ES-I3 (cell line): Measurements from ENCODE around the gene BTBD9.

Source experiments
- H3K36me3 ChIP-seq: 2 replicates; pipeline ENCODE4 v1.6.1; 2013; ENCODE audit warnings: mild to moderate bottlenecking, low read length, control low read depth, moderate library complexity; ENCODE audit not compliant: insufficient read depth
- H3K4me1 ChIP-seq: 2 replicates; pipeline ENCODE4 v1.6.1; 2013; ENCODE audit warnings: mild to moderate bottlenecking, control low read depth, low read length; ENCODE audit not compliant: insufficient read depth
- H3K9ac ChIP-seq: 2 replicates; pipeline ENCODE4 v1.6.1; 2013; ENCODE audit warnings: low read depth, mild to moderate bottlenecking, low read length, moderate library complexity
- H3K9me3 ChIP-seq: 2 replicates; pipeline ENCODE4 v1.6.1; 2013; ENCODE audit warnings: mild to moderate bottlenecking, low read length, moderate library complexity; ENCODE audit not compliant: control insufficient read depth, insufficient read depth

BTBD9 gene

GRCh38 chr6:38542031-38542430 is 97.7 kb downstream of the BTBD9 start:
- Histone ChIP-seq H3K9me3 (no peaks in the 10 kb centered on the region), H3K4me1 (no peaks in the 10 kb centered on the region), H3K9ac (no peak overlapping the region), H3K36me3 (no peaks in the 10 kb centered on the region)

- Histone ChIP-seq H3K36me3 (no peaks in the 10 kb centered on the region), H3K4me1 (no peaks in the 10 kb centered on the region), H3K9me3 (peaks cover 4% of the 10 kb centered on the region), H3K9ac (no peak overlapping the region)
Observed at GRCh38 chr6:38533064-38533463, 106.7 kb downstream of the BTBD9 start.

- no peaks in the 10 kb centered on the region for H3K36me3 ChIP-seq
- no peaks in the 10 kb centered on the region for H3K4me1 ChIP-seq
- no peak overlapping the region for H3K9ac ChIP-seq
- peaks cover 4% of the 10 kb centered on the region for H3K9me3 ChIP-seq
Observed at GRCh38 chr6:38531134-38531533, 108.6 kb downstream of the BTBD9 start.

GRCh38 chr6:38528196-38528965 is 111.3 kb downstream of the BTBD9 start:
- no peaks in the 10 kb centered on the region for H3K4me1 ChIP-seq
- no peaks in the 10 kb centered on the region for H3K36me3 ChIP-seq
- H3K9ac ChIP-seq, result no peak overlapping the region
- peaks cover 4% of the 10 kb centered on the region for H3K9me3 ChIP-seq

- Histone ChIP-seq H3K4me1 (no peaks in the 10 kb centered on the region), H3K9ac (no peak overlapping the region), H3K9me3 (peaks cover 4% of the 10 kb centered on the region), H3K36me3 (no peaks in the 10 kb centered on the region)
Observed at GRCh38 chr6:38527371-38527770, 112.4 kb downstream of the BTBD9 start.

GRCh38 chr6:38525888-38526287 is 113.8 kb downstream of the BTBD9 start:
- Histone ChIP-seq H3K36me3 (no peaks in the 10 kb centered on the region), H3K9ac (no peak overlapping the region), H3K4me1 (no peaks in the 10 kb centered on the region), H3K9me3 (peaks cover 4% of the 10 kb centered on the region)

GRCh38 chr6:38524436-38525145 is 115.1 kb downstream of the BTBD9 start:
- H3K4me1 ChIP-seq, result no peaks in the 10 kb centered on the region
- H3K9me3 ChIP-seq, result no peaks in the 10 kb centered on the region; the same call in 1 of the 2 replicates
- no peaks in the 10 kb centered on the region for H3K36me3 ChIP-seq
- no peak overlapping the region for H3K9ac ChIP-seq

- Histone ChIP-seq H3K9ac (no peak overlapping the region), H3K36me3 (no peaks in the 10 kb centered on the region), H3K9me3 (no peaks in the 10 kb centered on the region), H3K4me1 (no peaks in the 10 kb centered on the region)
Observed at GRCh38 chr6:38522322-38522721, 117.4 kb downstream of the BTBD9 start.

- Histone ChIP-seq H3K9me3 (no peaks in the 10 kb centered on the region), H3K36me3 (no peaks in the 10 kb centered on the region), H3K9ac (no peak overlapping the region), H3K4me1 (no peaks in the 10 kb centered on the region)
Observed at GRCh38 chr6:38518511-38519304, 121.0 kb downstream of the BTBD9 start.

- no peak overlapping the region for H3K9ac ChIP-seq
- no peaks in the 10 kb centered on the region for H3K36me3 ChIP-seq
- no peaks in the 10 kb centered on the region for H3K9me3 ChIP-seq
- no peaks in the 10 kb centered on the region for H3K4me1 ChIP-seq
Observed at GRCh38 chr6:38517005-38517404, 122.7 kb downstream of the BTBD9 start.

- H3K36me3 ChIP-seq, result no peaks in the 10 kb centered on the region
- H3K9me3 ChIP-seq, result no peaks in the 10 kb centered on the region
- peaks cover 9% of the 10 kb centered on the region for H3K4me1 ChIP-seq
- H3K9ac ChIP-seq, result no peak overlapping the region
Observed at GRCh38 chr6:38514399-38514798, 125.3 kb downstream of the BTBD9 start.

GRCh38 chr6:38512211-38512610 is 127.5 kb downstream of the BTBD9 start:
- no peaks in the 10 kb centered on the region for H3K36me3 ChIP-seq
- no peak overlapping the region for H3K9ac ChIP-seq
- no peaks in the 10 kb centered on the region for H3K9me3 ChIP-seq
- H3K4me1 ChIP-seq, result peaks cover 18% of the 10 kb centered on the region

- H3K36me3 ChIP-seq, result no peaks in the 10 kb centered on the region
- no peaks in the 10 kb centered on the region for H3K9me3 ChIP-seq
- H3K4me1 ChIP-seq, result peaks cover 18% of the 10 kb centered on the region
Observed at GRCh38 chr6:38510205-38510604, 129.5 kb downstream of the BTBD9 start.

GRCh38 chr6:38509713-38510112 is 130.0 kb downstream of the BTBD9 start:
- Histone ChIP-seq H3K36me3 (no peaks in the 10 kb centered on the region), H3K9me3 (no peaks in the 10 kb centered on the region), H3K4me1 (peaks cover 18% of the 10 kb centered on the region), H3K9ac (no peak overlapping the region)

More at GRCh38 chr6:38510205-38510604, 129.5 kb downstream of the BTBD9 start:
- H3K9ac ChIP-seq, result no peak overlapping the region
